A549 treated with GW870086 at 1 μM for 4 hours (cell line): ENCODE measurements around the gene DHCR7. TPM values are rescaled to one million over a fixed set of nuclear protein-coding genes. Genes with fewer than 3 reads are reported as not detected.

ENCODE experiments used
- total RNA-seq: library from RNA; stranded (reverse); fragments of 200-300 nt; extraction: Qiagen RNA extraction; gene quantifications from 5 replicates; pipeline ENCODE4 v1.2.3, GENCODE V29; 2022; ENCODE audit warnings: low read depth

DHCR7 gene, protein sequence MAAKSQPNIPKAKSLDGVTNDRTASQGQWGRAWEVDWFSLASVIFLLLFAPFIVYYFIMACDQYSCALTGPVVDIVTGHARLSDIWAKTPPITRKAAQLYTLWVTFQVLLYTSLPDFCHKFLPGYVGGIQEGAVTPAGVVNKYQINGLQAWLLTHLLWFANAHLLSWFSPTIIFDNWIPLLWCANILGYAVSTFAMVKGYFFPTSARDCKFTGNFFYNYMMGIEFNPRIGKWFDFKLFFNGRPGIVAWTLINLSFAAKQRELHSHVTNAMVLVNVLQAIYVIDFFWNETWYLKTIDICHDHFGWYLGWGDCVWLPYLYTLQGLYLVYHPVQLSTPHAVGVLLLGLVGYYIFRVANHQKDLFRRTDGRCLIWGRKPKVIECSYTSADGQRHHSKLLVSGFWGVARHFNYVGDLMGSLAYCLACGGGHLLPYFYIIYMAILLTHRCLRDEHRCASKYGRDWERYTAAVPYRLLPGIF
- total RNA-seq = 39.4 to 52.8 TPM (median 49.3 TPM) in 5 replicates

DNA sequence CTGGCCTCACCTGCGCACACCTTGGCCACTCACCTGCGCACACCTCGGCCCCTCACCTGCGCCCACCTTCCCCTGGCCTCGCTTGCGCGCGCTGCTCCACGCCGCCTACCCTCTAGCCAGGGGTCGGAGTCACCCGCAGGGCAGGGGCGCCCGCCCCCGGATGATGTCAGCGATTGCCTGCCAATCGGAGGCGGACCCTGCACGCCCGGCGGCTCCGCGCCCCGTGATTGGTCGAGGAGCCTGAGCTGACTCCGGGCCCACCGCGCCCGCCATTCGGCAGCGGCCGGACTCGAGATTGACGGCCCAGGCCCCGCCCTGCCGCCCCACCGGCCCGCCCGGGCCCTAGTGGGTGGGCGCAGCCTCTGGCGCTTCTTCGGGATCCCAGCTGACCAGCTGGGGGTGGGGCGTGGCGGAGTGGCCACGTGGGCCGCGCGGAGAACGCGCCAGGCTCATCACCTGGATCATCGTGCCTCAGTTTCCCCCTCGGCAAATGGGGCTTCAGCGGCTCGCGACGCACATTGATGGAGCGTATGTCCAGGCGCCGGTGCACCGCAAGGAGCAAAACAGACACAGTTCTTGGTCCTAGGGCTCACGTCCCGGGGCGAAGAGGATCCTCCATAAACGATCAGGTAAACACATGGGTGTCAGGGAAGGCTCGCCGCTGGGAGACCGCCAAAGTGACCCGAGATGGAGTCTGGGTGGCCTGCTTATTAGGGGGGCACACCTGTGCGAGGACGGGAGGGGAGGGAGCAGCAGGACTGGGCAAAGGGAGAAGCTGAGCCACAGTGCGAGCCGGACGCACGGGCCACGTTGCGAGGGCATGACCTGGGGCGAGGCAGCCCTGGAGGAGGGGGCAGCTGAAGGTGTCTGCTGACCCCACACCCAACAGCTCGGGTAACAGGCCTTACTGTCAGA lies at the start of gene DHCR7:
DHCR7 (minus strand) TSS at position 137 of the 915 bp plus-strand sequence. CDS start 3,441 bp downstream, outside the sequence.

DNA sequence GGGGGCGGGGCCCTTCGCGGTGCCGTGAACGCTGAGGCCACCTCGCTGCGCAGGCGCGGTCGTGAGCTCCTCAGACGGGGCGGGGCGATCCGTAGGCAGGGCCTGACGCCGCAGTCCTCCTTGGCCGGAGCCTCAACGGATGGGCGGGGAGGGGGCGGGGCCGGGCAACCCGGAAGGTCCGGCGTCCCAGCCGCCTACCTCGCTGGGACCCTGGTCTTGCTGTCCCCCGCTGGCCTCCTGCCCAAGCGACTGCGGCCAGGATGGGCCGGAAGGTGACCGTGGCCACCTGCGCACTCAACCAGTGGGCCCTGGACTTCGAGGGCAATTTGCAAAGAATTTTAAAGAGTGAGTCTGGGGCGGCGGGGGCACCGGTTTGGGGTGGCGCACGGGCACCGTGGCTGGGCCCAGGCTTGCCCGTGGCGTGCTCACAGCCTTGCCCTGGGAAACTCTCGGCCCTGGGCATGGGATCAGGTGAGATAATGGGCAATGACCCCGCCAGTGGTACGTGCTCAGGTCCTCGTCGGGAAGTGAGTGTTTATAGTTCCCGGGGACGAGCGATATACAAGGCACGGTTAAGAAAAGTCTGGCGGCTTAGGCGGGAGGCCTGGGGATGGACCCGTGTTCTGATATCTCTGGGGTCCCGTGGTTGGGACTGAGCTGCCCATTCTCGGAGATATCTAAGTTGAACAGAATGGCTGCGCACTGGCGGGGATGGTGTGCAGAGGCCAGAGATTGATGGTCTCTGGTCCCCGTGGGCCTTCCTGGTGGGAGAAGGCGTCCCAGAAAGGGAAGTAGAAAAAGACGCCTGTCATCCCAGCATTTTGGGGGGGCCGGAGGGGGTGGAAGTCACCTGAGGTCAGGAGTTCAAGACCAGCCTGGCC lies 5.1 kb upstream of the DHCR7 start, which contains the start of gene NADSYN1:
NADSYN1 (plus strand) TSS at position 167 of the 881 bp plus-strand sequence; CDS start at position 261, 94 bp downstream.

Other genes starting within 250 kb of the DHCR7 start
- gene SHANK2, start 195.8 kb downstream of the DHCR7 start, total RNA-seq = 6.3 to 10.5 TPM (median 8.3 TPM) in 5 replicates
- gene NADSYN1, start 4.8 kb upstream of the DHCR7 start, total RNA-seq = 39.2 to 51.5 TPM (median 45.2 TPM) in 5 replicates
- not detected in 5 replicates for gene KRTAP5-7, start 78.9 kb upstream of the DHCR7 start, total RNA-seq
- not detected in 5 replicates for gene KRTAP5-8, start 89.6 kb upstream of the DHCR7 start, total RNA-seq
- gene KRTAP5-9, start 100.0 kb upstream of the DHCR7 start, total RNA-seq = 0.11 TPM in 1 of 5 replicates, not detected in the others
- gene KRTAP5-10, start 117.2 kb upstream of the DHCR7 start, total RNA-seq = not detected in 5 replicates
- gene KRTAP5-11, start 134.5 kb upstream of the DHCR7 start, total RNA-seq = not detected in 5 replicates